ENCODE data around the gene KCNK17.

KCNK17 gene

DNA sequence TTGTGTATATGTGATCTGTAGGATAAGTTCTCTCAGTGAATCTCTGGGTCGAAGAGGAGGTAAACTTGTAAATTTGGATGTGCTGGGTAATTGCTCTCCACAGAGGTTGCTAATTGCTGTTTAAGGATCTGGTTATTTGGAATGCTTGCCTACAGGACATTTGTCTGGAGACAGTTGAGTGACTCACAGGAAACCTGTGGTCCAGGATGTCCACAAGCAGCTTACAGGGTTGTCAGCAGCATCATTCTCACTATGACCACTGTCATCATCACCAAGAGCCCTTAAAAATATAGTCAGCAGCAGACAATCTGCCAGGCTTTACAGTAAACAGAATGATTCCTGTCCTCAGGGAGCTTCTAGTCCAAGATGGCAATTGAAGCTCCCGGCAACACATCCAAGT lies 53.8 kb downstream of the KCNK17 start:
- DNase-seq = no peak
- Mint-ChIP-seq H3K9me3 (peaks cover 8% of the 10 kb centered on the region), H3K27me3 (ENCODE audit: low read depth, poor library complexity) (peaks cover 29% of the 10 kb centered on the region), H3K36me3 (ENCODE audit: low read depth) (no peaks in the 10 kb centered on the region), H3K4me3 (no peak overlapping the region), H3K4me1 (peaks cover 13% of the 10 kb centered on the region), H3K27ac (no peak overlapping the region)
- no peak for TF ChIP-seq CTCF (IDR thresholded peaks at IDR 0.05)

- no peak for TF ChIP-seq CTCF (IDR thresholded peaks at IDR 0.05)
- Mint-ChIP-seq H3K27me3 (ENCODE audit: low read depth, poor library complexity) (peaks cover 35% of the 10 kb centered on the region), H3K27ac (peak overlapping the region; percentile 66), H3K4me3 (no peak overlapping the region), H3K9me3 (peaks cover 37% of the 10 kb centered on the region), H3K4me1 (peaks cover 26% of the 10 kb centered on the region), H3K36me3 (ENCODE audit: low read depth) (no peaks in the 10 kb centered on the region)
- no peak for DNase-seq
Measured at GRCh38 chr6:39256294-39256940, 57.8 kb downstream of the KCNK17 start.

DNA sequence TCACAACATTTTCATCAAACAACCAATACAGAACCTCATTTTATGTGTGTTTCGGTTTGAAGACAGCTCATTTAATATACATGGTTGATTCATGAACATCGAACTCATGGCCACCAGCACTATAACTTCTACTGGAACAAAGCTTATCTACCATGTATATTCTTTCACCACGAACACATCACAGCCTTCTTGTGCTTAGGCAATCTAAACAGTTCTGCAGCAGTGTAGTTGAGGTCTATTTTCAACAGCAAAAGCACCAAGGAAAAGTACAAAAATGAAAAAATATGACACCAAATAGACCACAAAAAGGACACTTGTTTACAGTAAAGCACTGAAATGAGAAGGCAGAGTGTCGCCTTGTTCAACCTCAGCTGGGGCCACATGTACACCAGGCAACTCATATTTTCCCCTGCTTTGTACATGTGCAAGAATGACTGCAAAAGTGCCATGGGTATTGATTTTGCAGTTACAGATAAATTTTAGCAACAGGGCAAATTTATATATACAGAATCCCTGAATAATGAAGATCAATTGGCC lies 59.2 kb downstream of the KCNK17 start:
- TF ChIP-seq CTCF (IDR thresholded peaks at IDR 0.05) = no peak
- Mint-ChIP-seq H3K4me3 (no peak overlapping the region), H3K9me3 (peaks cover 37% of the 10 kb centered on the region), H3K27ac (no peak overlapping the region), H3K36me3 (ENCODE audit: low read depth) (no peaks in the 10 kb centered on the region), H3K27me3 (ENCODE audit: low read depth, poor library complexity) (peaks cover 26% of the 10 kb centered on the region), H3K4me1 (peaks cover 38% of the 10 kb centered on the region)
- no peak for DNase-seq

GRCh38 chr6:39251406-39251805 lies 62.8 kb downstream of the KCNK17 start:
- peaks cover 29% of the 10 kb centered on the region for H3K4me1 Mint-ChIP-seq
- no peak for DNase-seq
- no peaks in the 10 kb centered on the region for H3K36me3 Mint-ChIP-seq (ENCODE audit: low read depth)
- H3K27me3 Mint-ChIP-seq (ENCODE audit: low read depth, poor library complexity) = peaks cover 21% of the 10 kb centered on the region
- peak overlapping the region; percentile 40 for H3K4me3 Mint-ChIP-seq
- peaks cover 37% of the 10 kb centered on the region for H3K9me3 Mint-ChIP-seq
- H3K27ac Mint-ChIP-seq = no peak overlapping the region
- no peak for TF ChIP-seq CTCF (IDR thresholded peaks at IDR 0.05)

DNA sequence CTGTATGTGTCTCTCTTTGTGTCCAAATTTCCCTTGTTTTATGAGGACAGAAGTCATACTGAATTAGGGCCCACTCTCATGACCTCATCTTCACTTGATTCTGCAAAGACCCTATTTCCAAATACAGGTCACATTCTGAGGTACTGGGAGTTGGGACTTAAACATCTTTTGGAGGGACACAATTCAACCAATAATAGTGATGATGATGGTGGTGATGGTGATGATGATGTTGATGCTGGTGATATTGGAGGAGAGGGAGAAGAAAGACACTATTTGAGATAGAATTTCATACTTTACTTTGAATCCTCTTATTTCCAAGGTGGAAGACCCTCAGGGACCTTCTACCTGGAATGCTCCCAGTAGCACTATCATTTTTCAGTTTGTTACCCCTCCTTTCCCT lies 63.7 kb downstream of the KCNK17 start:
- Mint-ChIP-seq H3K27me3 (ENCODE audit: low read depth, poor library complexity) (peaks cover 21% of the 10 kb centered on the region), H3K4me3 (no peak overlapping the region), H3K36me3 (ENCODE audit: low read depth) (no peaks in the 10 kb centered on the region), H3K27ac (no peak overlapping the region), H3K4me1 (peaks cover 25% of the 10 kb centered on the region), H3K9me3 (peaks cover 32% of the 10 kb centered on the region)
- DNase-seq = no peak
- no peak for TF ChIP-seq CTCF (IDR thresholded peaks at IDR 0.05)

DNA sequence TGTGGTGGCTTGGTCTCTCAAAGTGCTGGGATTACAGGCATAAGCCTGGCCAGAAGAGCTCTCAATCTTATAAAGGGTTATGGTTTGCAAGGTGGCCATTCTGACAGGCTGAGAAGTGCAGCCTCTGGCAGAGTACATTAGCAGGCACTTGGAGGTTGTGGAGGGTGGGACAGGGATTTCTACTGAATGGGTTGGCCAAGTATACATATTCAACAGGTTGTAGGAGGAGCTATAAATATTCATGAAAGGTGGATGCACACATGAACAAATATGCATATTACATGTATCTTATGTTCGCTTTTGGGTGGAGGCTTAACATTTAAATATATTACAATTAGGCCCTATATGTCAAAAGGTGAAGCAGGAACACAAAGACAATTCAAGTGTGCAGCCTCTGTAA lies 64.9 kb downstream of the KCNK17 start:
- no peak for DNase-seq
- Mint-ChIP-seq H3K4me1 (peaks cover 25% of the 10 kb centered on the region), H3K36me3 (ENCODE audit: low read depth) (no peaks in the 10 kb centered on the region), H3K27ac (no peak overlapping the region), H3K27me3 (ENCODE audit: low read depth, poor library complexity) (peaks cover 18% of the 10 kb centered on the region), H3K4me3 (no peak overlapping the region), H3K9me3 (peaks cover 20% of the 10 kb centered on the region)
- no peak for TF ChIP-seq CTCF (IDR thresholded peaks at IDR 0.05)
